Cardiac fibroblast (primary cell): Measurements from ENCODE around the gene ADGRL3.

Source experiments
- DNase-seq, 2 donors: peaks; one replicate each; pipeline versions ENCODE4 v3.0.0 to v3.0.0-alpha.2; 2010; ENCODE audit warnings: low read depth in 2 of 2
- H3K4me3 ChIP-seq, 2 donors: replicated peaks in 1 of 2; 1 replicate in 1 of 2; 2 replicates in 1 of 2; pipeline ENCODE4 v1.5.1; 2011; ENCODE audit warnings: low read depth in 2 of 2, low read length in 2 of 2, mild to moderate bottlenecking in 2 of 2, moderate library complexity in 1 of 2
- CTCF ChIP-seq: IDR thresholded peaks from one replicate; pipeline ENCODE4 v1.5.1; 2011; ENCODE audit warnings: low read depth, mild to moderate bottlenecking, low read length, inconsistent platforms

The ADGRL3 gene

GRCh38 chr4:61428950-61429349 is 228.8 kb downstream of the ADGRL3 start:
- no peak for TF ChIP-seq CTCF
- H3K4me3 ChIP-seq: no peak overlapping the region
- no peak for DNase-seq

DNA sequence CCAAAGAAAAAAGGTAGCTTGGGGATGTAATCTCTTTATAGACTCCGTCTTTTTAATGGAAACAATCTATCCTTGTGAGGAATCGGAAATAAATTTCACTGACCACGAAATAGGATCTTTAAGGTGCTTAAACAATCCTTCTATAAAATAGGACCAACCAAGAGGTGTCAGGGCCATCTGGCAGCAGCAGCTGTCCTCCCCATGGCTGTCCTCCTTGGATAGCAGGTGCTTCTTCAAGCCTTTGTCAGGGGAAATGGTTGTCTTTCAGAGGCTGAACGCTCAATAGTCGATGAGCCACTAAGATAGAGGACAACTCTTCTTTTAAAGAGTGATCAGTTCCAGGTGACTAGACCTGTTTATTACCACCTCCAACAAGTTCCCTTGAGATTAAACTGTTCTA is 231.0 kb downstream of the ADGRL3 start:
- no peak for TF ChIP-seq CTCF
- DNase-seq: no peak

DNA sequence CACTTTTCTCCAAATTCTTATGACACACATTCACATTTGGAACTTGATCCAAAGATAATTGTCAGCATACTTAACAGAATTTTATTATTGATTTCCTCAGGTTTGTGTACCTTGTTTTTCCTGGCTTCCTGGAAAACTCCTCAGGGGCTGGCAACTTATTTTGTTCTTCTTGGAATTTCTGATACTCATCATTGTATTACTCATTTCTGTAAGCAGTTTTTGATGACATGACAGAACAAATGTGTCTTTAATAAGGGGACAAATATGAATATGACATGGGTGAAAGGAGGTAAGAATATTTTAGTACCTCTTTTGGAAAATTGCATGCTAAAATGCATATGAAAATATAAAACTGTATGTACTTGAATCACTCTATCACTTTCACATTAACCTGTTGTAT is 237.8 kb downstream of the ADGRL3 start:
- DNase-seq: no peak
- TF ChIP-seq CTCF: no peak
- no peak overlapping the region for H3K4me3 ChIP-seq

More for the DNA sequence above, 231.0 kb downstream of the ADGRL3 start:
- H3K4me3 ChIP-seq: no peak overlapping the region

- no peak overlapping the region for H3K4me3 ChIP-seq
- no peak for TF ChIP-seq CTCF
- DNase-seq: no peak
Measured at GRCh38 chr4:61440321-61440720, 240.2 kb downstream of the ADGRL3 start.

- H3K4me3 ChIP-seq: no peak overlapping the region
- peak; percentile 23 to 63 for DNase-seq
- TF ChIP-seq CTCF: no peak
Measured at GRCh38 chr4:61442936-61443335, 242.8 kb downstream of the ADGRL3 start.

DNA sequence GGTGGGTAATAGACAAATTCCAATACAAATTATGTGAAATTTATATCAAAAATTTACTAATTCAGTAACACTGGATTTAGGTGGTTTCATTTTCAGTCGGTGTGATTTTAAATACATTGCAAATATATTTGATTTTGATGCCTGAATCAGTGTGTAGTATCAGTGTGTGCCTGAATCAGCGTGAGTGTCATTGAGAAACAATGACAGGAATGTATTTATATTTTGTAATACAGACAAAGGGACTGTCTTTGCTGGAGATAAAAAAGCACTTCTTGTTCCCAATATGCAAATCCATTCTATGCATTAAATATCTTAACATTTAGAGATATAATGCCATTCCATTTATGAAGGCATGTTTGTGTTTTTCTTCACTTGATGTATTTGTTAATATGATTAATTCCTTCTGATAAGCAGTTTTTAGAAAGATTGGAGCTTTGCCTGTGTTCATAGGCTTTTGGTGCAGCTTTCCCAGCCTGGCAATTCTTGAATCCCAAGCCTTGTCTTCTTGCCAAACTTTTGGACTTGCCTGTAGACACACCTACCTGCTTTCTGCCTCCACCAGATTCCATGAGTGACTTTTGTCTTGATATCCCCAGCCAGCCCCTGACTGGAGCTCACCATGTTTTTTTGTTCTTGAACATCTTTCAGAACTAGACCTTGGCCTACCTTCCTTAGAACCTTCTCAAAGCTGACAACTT is 243.8 kb downstream of the ADGRL3 start:
- DNase-seq: peak; percentile 58 to 90
- H3K4me3 ChIP-seq: peak overlapping the region in 1 of 2 donors; percentile 1
- TF ChIP-seq CTCF: no peak
